HEK293 (cell line): ENCODE results near the gene TFRC.
A peak's percentile ranks its signal among the peaks of the same experiment; 100 is the strongest.

Experiments used
- CTCF ChIA-PET: fragments of 350-600 bp; formaldehyde crosslinking; extraction: SDS; loops from one replicate; lab custom pipeline; 2021; ENCODE audit warnings: antibody characterized with exemption; lab: Yijun Ruan, JAX
- POLR2A ChIA-PET: fragments of 300-600 bp; formaldehyde crosslinking; extraction: SDS; loops from one replicate; lab custom pipeline; 2020; ENCODE audit warnings: antibody characterized with exemption, inconsistent platforms; lab: Yijun Ruan, JAX
- H3K27ac ChIP-seq: fragments of 200-500 bp; sonication (Bioruptor generic); 2 replicates; pipeline ENCODE4 v1.5.1; 2014; ENCODE audit warnings: low read depth, low read length, control low read depth, inconsistent platforms; ENCODE audit errors: extremely low read depth
- H3K36me3 ChIP-seq, 2 experiments: fragments of 200-500 bp in 1 of 2; sonication (Bioruptor generic) in 1 of 2; 1 replicate in 1 of 2; 2 replicates in 1 of 2; pipeline ENCODE4 v1.5.1; 2014 to 2017; ENCODE audit warnings: inconsistent platforms in 2 of 2, low read length in 2 of 2; ENCODE audit not compliant: control insufficient read depth in 2 of 2, insufficient read depth in 1 of 2
- H3K4me1 ChIP-seq: fragments of 200-500 bp; sonication (Bioruptor generic); 2 replicates; pipeline ENCODE4 v1.5.1; 2014; ENCODE audit warnings: mild to moderate bottlenecking, low read length, inconsistent platforms; ENCODE audit not compliant: control insufficient read depth, insufficient read depth
- H3K4me3 ChIP-seq: 2 replicates; pipeline ENCODE4 v1.5.1; 2011; ENCODE audit warnings: low read depth, mild to moderate bottlenecking, control low read depth, low read length, moderate library complexity
- H3K9me3 ChIP-seq: fragments of 200-500 bp; sonication (Bioruptor generic); 2 replicates; pipeline ENCODE4 v1.5.1; 2014; ENCODE audit warnings: low read depth, low read length, inconsistent platforms; ENCODE audit not compliant: control insufficient read depth, insufficient read depth
- BCL11B ChIP-seq: fragments of 450-650 bp; formaldehyde crosslinking; IDR thresholded peaks from 2 replicates; pipeline ENCODE4 v1.5.1; 2016; ENCODE audit warnings: low read depth, missing biosample characterization, missing genetic modification characterization
- EGR2 ChIP-seq: fragments of 450-650 bp; formaldehyde crosslinking; IDR thresholded peaks from 2 replicates; pipeline ENCODE4 v1.5.1; 2016; ENCODE audit warnings: low read depth, missing biosample characterization, missing genetic modification characterization
- MEIS1 ChIP-seq: sonication (generic); formaldehyde crosslinking; IDR thresholded peaks from 2 replicates; pipeline ENCODE4 v1.8.1; 2022; ENCODE audit warnings: missing genetic modification reagents, mild to moderate bottlenecking, borderline replicate concordance
- SP3 ChIP-seq: fragments of 450-650 bp; formaldehyde crosslinking; IDR thresholded peaks from 2 replicates; pipeline ENCODE4 v1.5.1; 2016; ENCODE audit warnings: missing biosample characterization, missing genetic modification characterization
- ZNF174 ChIP-seq: fragments of 450-650 bp; formaldehyde crosslinking; IDR thresholded peaks from 2 replicates; pipeline ENCODE4 v1.5.0; 2017; ENCODE audit warnings: missing biosample characterization, mild to moderate bottlenecking, missing genetic modification characterization
- ZNF211 ChIP-seq: fragments of 450-650 bp; formaldehyde crosslinking; IDR thresholded peaks from 2 replicates; pipeline ENCODE4 v1.5.1; 2016; ENCODE audit warnings: low read depth, missing biosample characterization, missing genetic modification characterization
- ZNF24 ChIP-seq: fragments of 450-650 bp; formaldehyde crosslinking; IDR thresholded peaks from 2 replicates; pipeline ENCODE4 v1.5.1; 2016; ENCODE audit warnings: missing biosample characterization, missing genetic modification characterization
- ZNF350 ChIP-seq: fragments of 450-650 bp; formaldehyde crosslinking; IDR thresholded peaks from 2 replicates; pipeline ENCODE4 v1.5.0; 2017; ENCODE audit warnings: missing biosample characterization, mild to moderate bottlenecking, missing genetic modification characterization
- ZNF404 ChIP-seq: fragments of 450-650 bp; formaldehyde crosslinking; IDR thresholded peaks from 2 replicates; pipeline ENCODE4 v1.5.1; 2017; ENCODE audit warnings: missing biosample characterization, missing genetic modification characterization
- ZNF701 ChIP-seq: fragments of 450-650 bp; formaldehyde crosslinking; IDR thresholded peaks from 2 replicates; pipeline ENCODE4 v1.5.1; 2016; ENCODE audit warnings: missing biosample characterization, missing genetic modification characterization
- TF ChIP-seq, protein P1 (sequence below): fragments of 450-650 bp; formaldehyde crosslinking; IDR thresholded peaks from 2 replicates; pipeline ENCODE4 v1.5.1; 2017; ENCODE audit warnings: missing biosample characterization, missing genetic modification characterization
- TF ChIP-seq, protein P2 (sequence below): fragments of 450-650 bp; formaldehyde crosslinking; IDR thresholded peaks from 2 replicates; pipeline ENCODE4 v1.5.1; 2016; ENCODE audit warnings: missing biosample characterization, missing genetic modification characterization
- TF ChIP-seq, protein P3 (sequence below): fragments of 450-650 bp; formaldehyde crosslinking; IDR thresholded peaks from 2 replicates; pipeline ENCODE4 v1.5.1; 2017; ENCODE audit warnings: missing biosample characterization, missing genetic modification characterization
- TF ChIP-seq, protein P4 (sequence below): fragments of 450-650 bp; formaldehyde crosslinking; IDR thresholded peaks from 2 replicates; pipeline ENCODE4 v1.5.0; 2017; ENCODE audit warnings: missing biosample characterization, missing genetic modification characterization, borderline replicate concordance
- TF ChIP-seq, protein P5 (sequence below): fragments of 450-650 bp; formaldehyde crosslinking; IDR thresholded peaks from 2 replicates; pipeline ENCODE4 v1.5.1; 2016; ENCODE audit warnings: missing biosample characterization, missing genetic modification characterization
- TF ChIP-seq, protein P6 (sequence below): fragments of 450-650 bp; formaldehyde crosslinking; conservative IDR thresholded peaks from 2 replicates; pipeline ENCODE4 v1.5.1; 2016; ENCODE audit warnings: low read depth, missing biosample characterization, missing genetic modification characterization

The TFRC gene

DNA sequence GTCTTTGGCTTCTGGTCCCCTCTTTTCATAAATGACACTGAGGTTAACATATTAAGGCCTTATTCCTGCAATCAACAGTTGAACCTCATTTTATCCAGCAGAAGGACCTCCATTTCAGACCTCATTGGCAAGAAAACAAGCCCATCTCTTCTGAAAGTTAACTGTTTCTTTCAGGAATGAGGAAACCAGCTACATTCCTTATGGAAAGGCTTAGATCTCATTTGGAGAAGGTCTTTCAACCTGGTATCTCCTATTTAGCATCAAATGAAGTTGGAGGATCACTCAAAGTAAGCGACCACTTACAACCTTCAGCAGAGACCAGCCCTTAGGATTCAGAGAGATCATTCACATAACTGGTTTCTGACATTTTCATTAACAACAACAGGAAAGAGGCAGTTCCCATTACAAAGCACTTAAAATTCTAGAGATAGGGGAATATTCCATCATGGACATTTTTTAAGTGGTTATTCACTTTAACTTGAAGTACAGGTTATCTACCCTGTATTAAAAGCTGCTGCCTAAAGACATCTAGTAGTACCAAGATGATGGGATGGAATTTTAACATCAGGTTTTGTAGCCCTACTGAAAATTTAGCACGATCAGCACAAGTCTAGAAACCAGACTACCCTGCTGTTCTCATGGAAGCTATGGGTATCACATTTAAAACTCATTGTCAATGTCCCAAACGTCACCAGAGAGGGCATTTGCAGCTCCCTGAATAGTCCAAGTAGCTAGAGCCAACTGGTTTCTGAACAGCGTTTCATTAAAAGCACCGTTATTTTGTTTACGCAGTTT lies 30.4 kb downstream of the TFRC start:
- no peak overlapping the region for H3K4me3 ChIP-seq
- H3K36me3 ChIP-seq: peaks cover 8 to 84% of the 10 kb centered on the region in 2 experiments
- POLR2A ChIA-PET: no interaction called here
- no peaks in the 10 kb centered on the region for H3K9me3 ChIP-seq
- CTCF ChIA-PET: interaction anchor here (0.6 to 1.4 kb wide), 3 partner anchors 10 to 193 kb away, joined by 3 to 4 read pairs (median 4); no protein-coding TSS in a partner anchor
- no peaks in the 10 kb centered on the region for H3K4me1 ChIP-seq
- H3K27ac ChIP-seq: no peak overlapping the region
- TF ChIP-seq, protein P1, sequence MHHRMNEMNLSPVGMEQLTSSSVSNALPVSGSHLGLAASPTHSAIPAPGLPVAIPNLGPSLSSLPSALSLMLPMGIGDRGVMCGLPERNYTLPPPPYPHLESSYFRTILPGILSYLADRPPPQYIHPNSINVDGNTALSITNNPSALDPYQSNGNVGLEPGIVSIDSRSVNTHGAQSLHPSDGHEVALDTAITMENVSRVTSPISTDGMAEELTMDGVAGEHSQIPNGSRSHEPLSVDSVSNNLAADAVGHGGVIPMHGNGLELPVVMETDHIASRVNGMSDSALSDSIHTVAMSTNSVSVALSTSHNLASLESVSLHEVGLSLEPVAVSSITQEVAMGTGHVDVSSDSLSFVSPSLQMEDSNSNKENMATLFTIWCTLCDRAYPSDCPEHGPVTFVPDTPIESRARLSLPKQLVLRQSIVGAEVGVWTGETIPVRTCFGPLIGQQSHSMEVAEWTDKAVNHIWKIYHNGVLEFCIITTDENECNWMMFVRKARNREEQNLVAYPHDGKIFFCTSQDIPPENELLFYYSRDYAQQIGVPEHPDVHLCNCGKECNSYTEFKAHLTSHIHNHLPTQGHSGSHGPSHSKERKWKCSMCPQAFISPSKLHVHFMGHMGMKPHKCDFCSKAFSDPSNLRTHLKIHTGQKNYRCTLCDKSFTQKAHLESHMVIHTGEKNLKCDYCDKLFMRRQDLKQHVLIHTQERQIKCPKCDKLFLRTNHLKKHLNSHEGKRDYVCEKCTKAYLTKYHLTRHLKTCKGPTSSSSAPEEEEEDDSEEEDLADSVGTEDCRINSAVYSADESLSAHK (tag by site-specific recombination): 0 out of 2 replicates have a peak, but pooled peaks have one; percentile 12
- TF ChIP-seq ZNF350 (tag by site-specific recombination): no peak

DNA sequence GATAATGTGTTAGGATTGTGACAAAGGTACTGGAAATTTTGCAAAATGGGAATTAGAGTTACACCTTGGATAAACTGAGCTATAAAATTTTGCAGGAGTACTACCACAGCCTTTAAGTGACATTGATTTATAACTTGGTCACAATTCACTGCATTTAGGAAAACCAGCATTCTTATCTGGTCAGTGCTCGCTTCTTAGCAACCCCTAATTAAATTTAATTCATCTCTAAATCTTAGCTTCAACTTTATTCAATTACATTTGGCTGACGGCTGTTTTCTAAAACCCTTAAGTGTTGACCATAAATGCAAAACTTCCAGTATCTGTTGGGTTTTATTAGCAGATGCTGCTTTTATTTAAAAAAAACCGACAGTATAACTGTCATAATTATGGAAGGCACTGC lies 31.3 kb downstream of the TFRC start:
- TF ChIP-seq, protein P2, sequence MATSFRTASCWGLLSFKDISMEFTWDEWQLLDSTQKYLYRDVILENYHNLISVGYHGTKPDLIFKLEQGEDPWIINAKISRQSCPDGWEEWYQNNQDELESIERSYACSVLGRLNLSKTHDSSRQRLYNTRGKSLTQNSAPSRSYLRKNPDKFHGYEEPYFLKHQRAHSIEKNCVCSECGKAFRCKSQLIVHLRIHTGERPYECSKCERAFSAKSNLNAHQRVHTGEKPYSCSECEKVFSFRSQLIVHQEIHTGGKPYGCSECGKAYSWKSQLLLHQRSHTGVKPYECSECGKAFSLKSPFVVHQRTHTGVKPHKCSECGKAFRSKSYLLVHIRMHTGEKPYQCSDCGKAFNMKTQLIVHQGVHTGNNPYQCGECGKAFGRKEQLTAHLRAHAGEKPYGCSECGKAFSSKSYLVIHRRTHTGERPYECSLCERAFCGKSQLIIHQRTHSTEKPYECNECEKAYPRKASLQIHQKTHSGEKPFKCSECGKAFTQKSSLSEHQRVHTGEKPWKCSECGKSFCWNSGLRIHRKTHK (tag by site-specific recombination): no peak
- TF ChIP-seq, protein P3, sequence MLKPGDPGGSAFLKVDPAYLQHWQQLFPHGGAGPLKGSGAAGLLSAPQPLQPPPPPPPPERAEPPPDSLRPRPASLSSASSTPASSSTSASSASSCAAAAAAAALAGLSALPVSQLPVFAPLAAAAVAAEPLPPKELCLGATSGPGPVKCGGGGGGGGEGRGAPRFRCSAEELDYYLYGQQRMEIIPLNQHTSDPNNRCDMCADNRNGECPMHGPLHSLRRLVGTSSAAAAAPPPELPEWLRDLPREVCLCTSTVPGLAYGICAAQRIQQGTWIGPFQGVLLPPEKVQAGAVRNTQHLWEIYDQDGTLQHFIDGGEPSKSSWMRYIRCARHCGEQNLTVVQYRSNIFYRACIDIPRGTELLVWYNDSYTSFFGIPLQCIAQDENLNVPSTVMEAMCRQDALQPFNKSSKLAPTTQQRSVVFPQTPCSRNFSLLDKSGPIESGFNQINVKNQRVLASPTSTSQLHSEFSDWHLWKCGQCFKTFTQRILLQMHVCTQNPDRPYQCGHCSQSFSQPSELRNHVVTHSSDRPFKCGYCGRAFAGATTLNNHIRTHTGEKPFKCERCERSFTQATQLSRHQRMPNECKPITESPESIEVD (tag by site-specific recombination): peak; percentile 22; the same call in 1 of the 2 replicates
- Histone ChIP-seq H3K27ac (no peak overlapping the region), H3K4me1 (no peaks in the 10 kb centered on the region), H3K36me3 (peaks cover 5 to 75% of the 10 kb centered on the region in 2 experiments), H3K9me3 (no peaks in the 10 kb centered on the region), H3K4me3 (no peak overlapping the region)
- CTCF ChIA-PET: interaction anchor here (0.5 to 1.4 kb wide), 3 partner anchors 19 to 192 kb away, joined by 3 to 5 read pairs (median 4); no protein-coding TSS in a partner anchor
- POLR2A ChIA-PET: no interaction called here

DNA sequence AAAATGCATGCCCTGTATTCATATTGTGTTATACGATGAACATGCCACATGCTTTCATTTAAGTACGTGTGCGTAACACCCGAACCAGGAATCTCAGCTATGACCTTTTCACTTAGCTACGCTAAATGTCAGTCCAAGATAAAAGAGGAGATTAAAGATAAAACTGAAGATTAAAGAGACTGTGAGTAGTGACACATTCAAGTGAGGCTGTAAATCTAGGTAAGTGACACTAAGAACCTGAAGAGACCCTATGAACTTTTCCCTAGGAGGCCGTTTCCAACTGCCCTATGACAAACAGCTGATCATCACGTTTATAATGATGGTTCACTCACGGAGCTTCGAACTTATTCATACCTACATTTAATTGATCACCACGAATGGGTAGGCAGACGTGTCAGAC lies 32.2 kb downstream of the TFRC start:
- Histone ChIP-seq H3K4me3 (no peak overlapping the region), H3K4me1 (no peaks in the 10 kb centered on the region), H3K36me3 (peaks cover 5 to 66% of the 10 kb centered on the region in 2 experiments), H3K9me3 (no peaks in the 10 kb centered on the region), H3K27ac (no peak overlapping the region)
- ChIA-PET POLR2A (no interaction called here), CTCF (interaction anchor here (0.6 to 1.5 kb wide), 3 partner anchors 24 to 1024 kb away, joined by 4 to 7 read pairs (median 5); no protein-coding TSS in a partner anchor)
- TF ChIP-seq ZNF24 (tag by site-specific recombination) (no peak), ZNF211 (tag by site-specific recombination) (no peak), ZNF701 (tag by site-specific recombination) (no peak), EGR2 (tag by site-specific recombination) (no peak), ZNF174 (tag by site-specific recombination) (no peak), BCL11B (tag by site-specific recombination) (no peak), ZNF404 (tag by site-specific recombination) (no peak), SP3 (tag by site-specific recombination) (no peak), MEIS1 (CRISPR knock-in tag) (no peak)
- TF ChIP-seq, protein P4, sequence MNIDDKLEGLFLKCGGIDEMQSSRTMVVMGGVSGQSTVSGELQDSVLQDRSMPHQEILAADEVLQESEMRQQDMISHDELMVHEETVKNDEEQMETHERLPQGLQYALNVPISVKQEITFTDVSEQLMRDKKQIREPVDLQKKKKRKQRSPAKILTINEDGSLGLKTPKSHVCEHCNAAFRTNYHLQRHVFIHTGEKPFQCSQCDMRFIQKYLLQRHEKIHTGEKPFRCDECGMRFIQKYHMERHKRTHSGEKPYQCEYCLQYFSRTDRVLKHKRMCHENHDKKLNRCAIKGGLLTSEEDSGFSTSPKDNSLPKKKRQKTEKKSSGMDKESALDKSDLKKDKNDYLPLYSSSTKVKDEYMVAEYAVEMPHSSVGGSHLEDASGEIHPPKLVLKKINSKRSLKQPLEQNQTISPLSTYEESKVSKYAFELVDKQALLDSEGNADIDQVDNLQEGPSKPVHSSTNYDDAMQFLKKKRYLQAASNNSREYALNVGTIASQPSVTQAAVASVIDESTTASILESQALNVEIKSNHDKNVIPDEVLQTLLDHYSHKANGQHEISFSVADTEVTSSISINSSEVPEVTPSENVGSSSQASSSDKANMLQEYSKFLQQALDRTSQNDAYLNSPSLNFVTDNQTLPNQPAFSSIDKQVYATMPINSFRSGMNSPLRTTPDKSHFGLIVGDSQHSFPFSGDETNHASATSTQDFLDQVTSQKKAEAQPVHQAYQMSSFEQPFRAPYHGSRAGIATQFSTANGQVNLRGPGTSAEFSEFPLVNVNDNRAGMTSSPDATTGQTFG: no peak
- TF ChIP-seq, protein P5, sequence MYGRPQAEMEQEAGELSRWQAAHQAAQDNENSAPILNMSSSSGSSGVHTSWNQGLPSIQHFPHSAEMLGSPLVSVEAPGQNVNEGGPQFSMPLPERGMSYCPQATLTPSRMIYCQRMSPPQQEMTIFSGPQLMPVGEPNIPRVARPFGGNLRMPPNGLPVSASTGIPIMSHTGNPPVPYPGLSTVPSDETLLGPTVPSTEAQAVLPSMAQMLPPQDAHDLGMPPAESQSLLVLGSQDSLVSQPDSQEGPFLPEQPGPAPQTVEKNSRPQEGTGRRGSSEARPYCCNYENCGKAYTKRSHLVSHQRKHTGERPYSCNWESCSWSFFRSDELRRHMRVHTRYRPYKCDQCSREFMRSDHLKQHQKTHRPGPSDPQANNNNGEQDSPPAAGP (tag by site-specific recombination): no peak
- TF ChIP-seq, protein P6, sequence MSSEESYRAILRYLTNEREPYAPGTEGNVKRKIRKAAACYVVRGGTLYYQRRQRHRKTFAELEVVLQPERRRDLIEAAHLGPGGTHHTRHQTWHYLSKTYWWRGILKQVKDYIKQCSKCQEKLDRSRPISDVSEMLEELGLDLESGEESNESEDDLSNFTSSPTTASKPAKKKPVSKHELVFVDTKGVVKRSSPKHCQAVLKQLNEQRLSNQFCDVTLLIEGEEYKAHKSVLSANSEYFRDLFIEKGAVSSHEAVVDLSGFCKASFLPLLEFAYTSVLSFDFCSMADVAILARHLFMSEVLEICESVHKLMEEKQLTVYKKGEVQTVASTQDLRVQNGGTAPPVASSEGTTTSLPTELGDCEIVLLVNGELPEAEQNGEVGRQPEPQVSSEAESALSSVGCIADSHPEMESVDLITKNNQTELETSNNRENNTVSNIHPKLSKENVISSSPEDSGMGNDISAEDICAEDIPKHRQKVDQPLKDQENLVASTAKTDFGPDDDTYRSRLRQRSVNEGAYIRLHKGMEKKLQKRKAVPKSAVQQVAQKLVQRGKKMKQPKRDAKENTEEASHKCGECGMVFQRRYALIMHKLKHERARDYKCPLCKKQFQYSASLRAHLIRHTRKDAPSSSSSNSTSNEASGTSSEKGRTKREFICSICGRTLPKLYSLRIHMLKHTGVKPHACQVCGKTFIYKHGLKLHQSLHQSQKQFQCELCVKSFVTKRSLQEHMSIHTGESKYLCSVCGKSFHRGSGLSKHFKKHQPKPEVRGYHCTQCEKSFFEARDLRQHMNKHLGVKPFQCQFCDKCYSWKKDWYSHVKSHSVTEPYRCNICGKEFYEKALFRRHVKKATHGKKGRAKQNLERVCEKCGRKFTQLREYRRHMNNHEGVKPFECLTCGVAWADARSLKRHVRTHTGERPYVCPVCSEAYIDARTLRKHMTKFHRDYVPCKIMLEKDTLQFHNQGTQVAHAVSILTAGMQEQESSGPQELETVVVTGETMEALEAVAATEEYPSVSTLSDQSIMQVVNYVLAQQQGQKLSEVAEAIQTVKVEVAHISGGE (tag by site-specific recombination): no peak
